Loucy (cell line): ENCODE data around the gene CD36.

Experiments
- CTCF ChIP-seq: fragments of 200-600 bp; sonication (generic); conservative IDR thresholded peaks from 2 replicates; pipeline ENCODE4 v1.5.1; 2014; ENCODE audit warnings: mild to moderate bottlenecking, antibody characterized with exemption, low read length
- EZH2phosphoT487 ChIP-seq: fragments of 200-600 bp; IDR thresholded peaks from 2 replicates; pipeline ENCODE4 v1.6.1; 2018; ENCODE audit warnings: antibody characterized with exemption, mild to moderate bottlenecking, moderate library complexity, borderline replicate concordance

GRCh38 chr7:80597875-80598274, 40.6 kb upstream of the CD36 start:
- TF ChIP-seq CTCF, result no peak
- TF ChIP-seq EZH2phosphoT487, result no peak
